Measurements from ENCODE around the gene PRKCI. TPM values are rescaled to one million over a fixed set of nuclear protein-coding genes. Genes with fewer than 3 reads are reported as not detected.
A peak's percentile ranks its signal among the peaks of the same experiment; 100 is the strongest.

PRKCI gene
- total and polyA plus RNA-seq, 2 experiments from 2014 or later = 33.0 to 47.7 TPM

DNA sequence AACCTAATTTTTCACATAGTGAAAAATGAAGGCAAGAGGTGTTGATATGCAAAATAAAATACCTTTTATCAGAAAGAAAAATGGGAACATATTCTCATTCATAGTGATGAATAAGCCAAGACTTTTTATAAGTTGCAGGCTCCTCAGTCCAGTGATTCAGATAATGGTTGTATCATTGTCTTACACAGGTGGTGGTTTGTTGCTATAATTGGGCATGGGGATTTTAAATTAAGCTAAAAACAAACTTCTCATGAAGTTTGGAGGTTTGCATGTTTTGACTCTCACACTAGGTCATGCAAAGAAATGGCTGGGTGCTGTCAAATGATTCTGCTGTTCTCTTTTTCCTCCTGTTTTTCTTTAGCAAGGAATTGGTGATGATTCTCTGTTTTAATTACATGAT is 74.5 kb downstream of the PRKCI start:
- H4K20me1 ChIP-seq (ENCODE audit: insufficient read depth) = no peaks in the 10 kb centered on the region
- H3K4me2 ChIP-seq (ENCODE audit: unreplicated experiment) = no peak overlapping the region
- no peak for DNase-seq
- no peaks in the 10 kb centered on the region for H3K79me2 ChIP-seq (ENCODE audit: insufficient read depth)
- peaks cover 17% of the 10 kb centered on the region; the same call in 1 of the 2 replicates for H3F3A ChIP-seq (ENCODE audit: insufficient read depth)
- no peak overlapping the region for H3K9ac ChIP-seq
- in situ Hi-C loops (cut with MboI) = no loop called here
- peaks cover 6% of the 10 kb centered on the region for H3K4me1 ChIP-seq (ENCODE audit: insufficient read depth)
- no peak overlapping the region for H3K4me3 ChIP-seq
- TF ChIP-seq EZH2phosphoT487 (IDR thresholded peaks at IDR 0.05; ENCODE audit: insufficient read depth, low read depth) = no peak
- TF ChIP-seq EZH2 (IDR thresholded peaks at IDR 0.05; ENCODE audit: insufficient read depth, poor library complexity, severe bottlenecking) = no peak
- no peaks in the 10 kb centered on the region for H3K9me2 ChIP-seq (ENCODE audit: insufficient read depth)
- H3K9me3 ChIP-seq (ENCODE audit: low read depth) = no peaks in the 10 kb centered on the region
- peaks cover 37% of the 10 kb centered on the region for H3K36me3 ChIP-seq (ENCODE audit: low read depth)
- H2AFZ ChIP-seq = no peak overlapping the region
- no peak overlapping the region for H3K27ac ChIP-seq
- no peaks in the 10 kb centered on the region for H3K27me3 ChIP-seq (replicated peaks; ENCODE audit: insufficient read depth)

DNA sequence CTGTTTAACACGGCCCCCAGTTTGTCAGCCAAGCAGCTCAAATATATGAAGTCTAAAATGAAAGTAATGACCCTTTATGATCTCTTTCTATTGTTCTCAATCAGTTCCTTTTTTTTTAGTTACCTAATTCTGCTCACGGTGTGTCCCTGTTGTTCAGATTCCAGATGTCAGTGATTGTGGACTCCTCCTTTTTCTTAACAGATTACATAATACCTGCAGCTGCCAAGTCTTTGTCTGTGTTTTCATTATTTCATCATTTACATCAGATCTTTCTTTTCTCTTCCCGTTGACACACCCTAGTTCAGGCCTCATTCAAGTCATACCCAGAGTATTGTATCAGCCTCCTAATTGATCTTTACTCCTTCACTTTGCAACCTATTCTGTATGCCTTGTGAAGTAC is 79.2 kb downstream of the PRKCI start:
- peak overlapping the region; percentile 28; the same call in 1 of the 2 replicates for H3K4me3 ChIP-seq
- peaks cover 17% of the 10 kb centered on the region; the same call in 1 of the 2 replicates for H3F3A ChIP-seq (ENCODE audit: insufficient read depth)
- DNase-seq = peak; percentile 73
- H4K20me1 ChIP-seq (ENCODE audit: insufficient read depth) = no peaks in the 10 kb centered on the region
- peak overlapping the region; percentile 59 for H3K27ac ChIP-seq
- H3K4me1 ChIP-seq (ENCODE audit: insufficient read depth) = peaks cover 13% of the 10 kb centered on the region
- no peaks in the 10 kb centered on the region for H3K9me2 ChIP-seq (ENCODE audit: insufficient read depth)
- H3K79me2 ChIP-seq (ENCODE audit: insufficient read depth) = no peaks in the 10 kb centered on the region
- H3K4me2 ChIP-seq (ENCODE audit: unreplicated experiment) = peak overlapping the region; percentile 3
- peaks cover 41% of the 10 kb centered on the region for H3K36me3 ChIP-seq (ENCODE audit: low read depth)
- H2AFZ ChIP-seq = peak overlapping the region; percentile 65
- in situ Hi-C loops (cut with MboI) = loop anchor here (10.0 kb wide), 1 partner anchor 513 kb away; no protein-coding TSS in a partner anchor
- 7 to 12% methylated on average over 3 of the region's 3 CpGs for WGBS, 2 experiments (ENCODE audit: low coverage in 1 of 2, low lambda C conversion rate in 2 of 2, missing lambda C conversion rate in 2 of 2)
- H3K27me3 ChIP-seq (replicated peaks; ENCODE audit: insufficient read depth) = no peaks in the 10 kb centered on the region
- no peaks in the 10 kb centered on the region for H3K9me3 ChIP-seq (ENCODE audit: low read depth)
- peak overlapping the region; percentile 35 for H3K9ac ChIP-seq
- TF ChIP-seq EZH2 (IDR thresholded peaks at IDR 0.05; ENCODE audit: insufficient read depth, poor library complexity, severe bottlenecking) (no peak), EZH2phosphoT487 (IDR thresholded peaks at IDR 0.05; ENCODE audit: insufficient read depth, low read depth) (no peak)

DNA sequence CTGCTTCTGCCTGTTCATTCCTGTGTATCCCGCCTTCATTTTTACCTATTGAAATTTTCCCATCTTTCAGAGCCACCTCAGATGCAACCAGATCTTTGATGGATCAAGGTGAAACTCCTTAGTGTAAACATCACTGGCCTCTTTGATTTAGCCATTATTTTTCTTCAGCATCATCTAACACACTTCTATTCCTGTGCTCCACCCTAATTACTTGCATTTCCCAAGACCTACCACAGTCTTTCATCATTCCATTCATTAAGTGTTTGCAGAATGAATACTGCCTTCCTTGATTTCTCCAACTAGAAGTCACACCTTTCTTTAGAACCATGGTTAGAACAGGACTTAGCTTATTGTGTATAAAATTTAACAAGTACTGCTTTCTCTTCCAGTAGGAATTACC is 79.8 kb downstream of the PRKCI start:
- H3K36me3 ChIP-seq (ENCODE audit: low read depth) = peaks cover 37% of the 10 kb centered on the region
- in situ Hi-C loops (cut with MboI) = loop anchor here (10.0 kb wide), 1 partner anchor 513 kb away; no protein-coding TSS in a partner anchor

DNA sequence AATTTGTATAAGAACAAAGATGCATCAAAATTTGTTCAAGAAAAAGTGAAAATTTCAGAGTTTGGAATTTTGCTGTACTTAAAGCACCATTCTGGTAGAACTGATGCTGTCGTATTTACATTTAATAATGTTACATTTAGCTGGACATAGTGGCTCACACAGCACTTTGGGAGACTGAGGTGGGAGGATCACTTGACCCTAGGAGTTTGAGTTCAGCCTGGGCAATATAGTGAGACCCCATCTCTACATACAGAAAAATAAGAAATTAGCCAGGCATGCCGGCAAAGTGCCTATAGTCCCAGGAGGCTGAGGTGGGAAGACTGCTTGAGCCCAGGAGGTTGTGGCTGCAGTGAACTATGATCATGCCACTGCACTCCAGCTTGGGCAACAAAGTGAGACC is 83.8 kb downstream of the PRKCI start:
- no peaks in the 10 kb centered on the region for H3K9me3 ChIP-seq (ENCODE audit: low read depth)
- H3K79me2 ChIP-seq (ENCODE audit: insufficient read depth) = no peaks in the 10 kb centered on the region
- H3K27ac ChIP-seq = no peak overlapping the region
- no peaks in the 10 kb centered on the region for H3K9me2 ChIP-seq (ENCODE audit: insufficient read depth)
- no peak overlapping the region for H2AFZ ChIP-seq
- peaks cover 25% of the 10 kb centered on the region for H3K4me1 ChIP-seq (ENCODE audit: insufficient read depth)
- in situ Hi-C loops (cut with MboI) = loop anchor here (10.0 kb wide), 1 partner anchor 509 kb away; no protein-coding TSS in a partner anchor
- no peak for DNase-seq
- H3K4me3 ChIP-seq = no peak overlapping the region
- no peak overlapping the region for H3K9ac ChIP-seq
- no peaks in the 10 kb centered on the region for H3K27me3 ChIP-seq (replicated peaks; ENCODE audit: insufficient read depth)
- H3F3A ChIP-seq (ENCODE audit: insufficient read depth) = 0 out of 2 replicates have a peak, but pooled peaks cover 4% of the 10 kb centered on the region
- WGBS, 2 experiments (ENCODE audit: low coverage in 1 of 2, low lambda C conversion rate in 2 of 2, missing lambda C conversion rate in 2 of 2) = 95 to 96% methylated on average over 2 of the region's 2 CpGs
- no peaks in the 10 kb centered on the region for H4K20me1 ChIP-seq (ENCODE audit: insufficient read depth)
- TF ChIP-seq EZH2phosphoT487 (IDR thresholded peaks at IDR 0.05; ENCODE audit: insufficient read depth, low read depth) (no peak), EZH2 (IDR thresholded peaks at IDR 0.05; ENCODE audit: insufficient read depth, poor library complexity, severe bottlenecking) (no peak)
- H3K36me3 ChIP-seq (ENCODE audit: low read depth) = peaks cover 23% of the 10 kb centered on the region
- no peak overlapping the region for H3K4me2 ChIP-seq (ENCODE audit: unreplicated experiment)

More for the DNA sequence above, 79.8 kb downstream of the PRKCI start:
- no peaks in the 10 kb centered on the region for H3K27me3 ChIP-seq (replicated peaks; ENCODE audit: insufficient read depth)
- no peaks in the 10 kb centered on the region for H3K79me2 ChIP-seq (ENCODE audit: insufficient read depth)
- H4K20me1 ChIP-seq (ENCODE audit: insufficient read depth) = no peaks in the 10 kb centered on the region
- peak overlapping the region; percentile 59 for H3K27ac ChIP-seq
- peaks cover 17% of the 10 kb centered on the region; the same call in 1 of the 2 replicates for H3F3A ChIP-seq (ENCODE audit: insufficient read depth)
- no peaks in the 10 kb centered on the region for H3K9me2 ChIP-seq (ENCODE audit: insufficient read depth)
- H3K4me2 ChIP-seq (ENCODE audit: unreplicated experiment) = peak overlapping the region; percentile 3
- peaks cover 13% of the 10 kb centered on the region for H3K4me1 ChIP-seq (ENCODE audit: insufficient read depth)
- H2AFZ ChIP-seq = peak overlapping the region; percentile 65
- TF ChIP-seq EZH2 (IDR thresholded peaks at IDR 0.05; ENCODE audit: insufficient read depth, poor library complexity, severe bottlenecking) (no peak), EZH2phosphoT487 (IDR thresholded peaks at IDR 0.05; ENCODE audit: insufficient read depth, low read depth) (no peak)
- DNase-seq = no peak
- H3K4me3 ChIP-seq = no peak overlapping the region
- WGBS, 2 experiments (ENCODE audit: low coverage in 1 of 2, low lambda C conversion rate in 2 of 2, missing lambda C conversion rate in 2 of 2) = 97 to 100% methylated on average over 1 of the region's 1 CpG
- H3K9ac ChIP-seq = peak overlapping the region; percentile 35
- H3K9me3 ChIP-seq (ENCODE audit: low read depth) = no peaks in the 10 kb centered on the region
